HUDEP-2 (cell line): ENCODE measurements around the gene SMIM24.
A peak's percentile ranks its signal among the peaks of the same experiment; 100 is the strongest.
"Not testable (repeated sequence)": the region's sequence is repeated elsewhere in the genome, so short reads cannot be mapped to it uniquely, and the experiment has no call there.

Experiments
- DNase-seq, 76 experiments: peaks; one replicate each; lab custom pipeline; 2025; ENCODE audit not compliant: unreplicated experiment in 76 of 76; lab: John Stamatoyannopoulos, UW

SMIM24 gene

GRCh38 chr19:3458229-3459088, 21.9 kb downstream of the SMIM24 start:
- DNase-seq = no peak

- DNase-seq = no peak
Measured at GRCh38 chr19:3457528-3458228, 22.6 kb downstream of the SMIM24 start.

GRCh38 chr19:3456925-3457527, 23.3 kb downstream of the SMIM24 start:
- no peak for DNase-seq

- DNase-seq = no peak
Measured at GRCh38 chr19:3455960-3456601, 24.2 kb downstream of the SMIM24 start.

- DNase-seq = no peak
Measured at GRCh38 chr19:3455393-3455955, 24.9 kb downstream of the SMIM24 start.

- no peak for DNase-seq
Measured at GRCh38 chr19:3454656-3455392, 25.5 kb downstream of the SMIM24 start.

- DNase-seq = no peak
Measured at GRCh38 chr19:3453840-3454239, 26.5 kb downstream of the SMIM24 start.

GRCh38 chr19:3452942-3453214, 27.4 kb downstream of the SMIM24 start:
- DNase-seq = not testable (repeated sequence)

GRCh38 chr19:3452171-3452941, 28.0 kb downstream of the SMIM24 start:
- DNase-seq = no peak

GRCh38 chr19:3451451-3451866, 28.9 kb downstream of the SMIM24 start:
- peak in 2 of 76 experiments; percentile 24 to 30 for DNase-seq

GRCh38 chr19:3450796-3451411, 29.4 kb downstream of the SMIM24 start:
- DNase-seq = peak in 57 of 76 experiments; percentile 15 to 79 (median 49)

- DNase-seq = no peak
Measured at GRCh38 chr19:3448616-3449334, 31.6 kb downstream of the SMIM24 start.

- DNase-seq = not testable (repeated sequence)
Measured at GRCh38 chr19:3446657-3447056, 33.7 kb downstream of the SMIM24 start.

GRCh38 chr19:3444695-3445234, 35.6 kb downstream of the SMIM24 start:
- DNase-seq = no peak

- DNase-seq = no peak
Measured at GRCh38 chr19:3443840-3444694, 36.3 kb downstream of the SMIM24 start.

- no peak for DNase-seq
Measured at GRCh38 chr19:3442487-3443071, 37.7 kb downstream of the SMIM24 start.

GRCh38 chr19:3441986-3442329, 38.4 kb downstream of the SMIM24 start:
- DNase-seq = no peak
